ENCODE results near the gene SRC. TPM values are rescaled to one million over a fixed set of nuclear protein-coding genes. Genes with fewer than 3 reads are reported as not detected.
A peak's percentile ranks its signal among the peaks of the same experiment; 100 is the strongest.

SRC gene
- total RNA-seq, 6 experiments from 2014 or later: 22.0 to 35.6 (median 24.6) TPM

DNA sequence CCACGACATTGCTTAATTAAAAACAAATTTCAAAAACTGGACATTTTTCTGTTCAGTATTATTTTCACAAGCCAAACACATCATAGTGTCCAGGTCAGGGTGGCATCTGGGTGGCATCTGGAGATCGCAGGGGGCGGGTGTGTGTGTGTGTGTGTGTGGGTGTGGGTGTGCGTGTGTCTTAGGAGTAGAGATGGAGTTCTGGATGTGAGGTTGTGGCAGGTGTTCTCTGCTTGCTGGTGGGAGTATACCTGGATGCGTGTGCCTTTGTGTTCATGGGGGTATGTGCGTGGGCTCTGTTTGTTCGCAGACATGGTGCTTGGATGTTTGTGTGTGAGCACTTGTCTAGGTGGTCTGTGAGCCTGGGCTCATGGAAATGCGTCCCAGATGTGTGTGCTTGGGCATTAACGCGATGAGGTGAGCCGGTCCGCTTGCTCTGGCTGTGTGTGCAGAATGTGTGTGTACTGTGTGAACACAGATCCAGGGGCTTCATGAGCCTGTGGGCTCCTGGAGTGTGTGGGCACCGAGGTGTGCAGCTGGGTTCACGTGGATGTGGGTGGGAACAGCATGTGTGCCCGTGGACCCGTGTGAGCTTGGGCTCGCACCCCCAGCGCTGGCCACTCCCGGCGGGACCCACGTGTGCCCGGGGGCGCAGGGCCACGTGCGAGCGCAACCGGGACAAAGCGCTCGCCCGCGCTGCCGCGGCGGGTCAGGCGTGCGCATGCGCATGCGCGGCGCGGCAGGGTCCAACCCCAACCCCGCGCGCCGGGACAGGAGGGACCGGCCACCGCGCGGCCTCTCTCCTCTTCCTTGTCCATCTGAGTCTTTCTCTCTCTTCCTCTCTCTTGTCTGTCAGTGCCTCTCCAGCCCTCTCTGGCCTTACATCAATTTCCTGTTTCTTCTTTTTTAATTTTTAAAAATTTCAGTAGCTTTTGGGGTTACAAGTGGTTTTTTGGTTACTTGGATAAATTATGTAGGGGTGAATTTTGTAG, 60.4 kb downstream of the SRC start:
- peak overlapping the region; percentile 74 for H3K4me3 Mint-ChIP-seq
- no peak for DNase-seq
- peaks cover 31% of the 10 kb centered on the region for H3K4me1 Mint-ChIP-seq (ENCODE audit: low read depth)
- no peaks in the 10 kb centered on the region for H3K36me3 Mint-ChIP-seq (ENCODE audit: low read depth)
- TF ChIP-seq, protein P1, sequence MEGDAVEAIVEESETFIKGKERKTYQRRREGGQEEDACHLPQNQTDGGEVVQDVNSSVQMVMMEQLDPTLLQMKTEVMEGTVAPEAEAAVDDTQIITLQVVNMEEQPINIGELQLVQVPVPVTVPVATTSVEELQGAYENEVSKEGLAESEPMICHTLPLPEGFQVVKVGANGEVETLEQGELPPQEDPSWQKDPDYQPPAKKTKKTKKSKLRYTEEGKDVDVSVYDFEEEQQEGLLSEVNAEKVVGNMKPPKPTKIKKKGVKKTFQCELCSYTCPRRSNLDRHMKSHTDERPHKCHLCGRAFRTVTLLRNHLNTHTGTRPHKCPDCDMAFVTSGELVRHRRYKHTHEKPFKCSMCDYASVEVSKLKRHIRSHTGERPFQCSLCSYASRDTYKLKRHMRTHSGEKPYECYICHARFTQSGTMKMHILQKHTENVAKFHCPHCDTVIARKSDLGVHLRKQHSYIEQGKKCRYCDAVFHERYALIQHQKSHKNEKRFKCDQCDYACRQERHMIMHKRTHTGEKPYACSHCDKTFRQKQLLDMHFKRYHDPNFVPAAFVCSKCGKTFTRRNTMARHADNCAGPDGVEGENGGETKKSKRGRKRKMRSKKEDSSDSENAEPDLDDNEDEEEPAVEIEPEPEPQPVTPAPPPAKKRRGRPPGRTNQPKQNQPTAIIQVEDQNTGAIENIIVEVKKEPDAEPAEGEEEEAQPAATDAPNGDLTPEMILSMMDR (IDR thresholded peaks at IDR 0.05): no peak
- H3K27me3 Mint-ChIP-seq (ENCODE audit: insufficient read depth): peaks cover 29% of the 10 kb centered on the region
- H3K9me3 Mint-ChIP-seq: no peaks in the 10 kb centered on the region
- H3K27ac Mint-ChIP-seq: peak overlapping the region; percentile 42

DNA sequence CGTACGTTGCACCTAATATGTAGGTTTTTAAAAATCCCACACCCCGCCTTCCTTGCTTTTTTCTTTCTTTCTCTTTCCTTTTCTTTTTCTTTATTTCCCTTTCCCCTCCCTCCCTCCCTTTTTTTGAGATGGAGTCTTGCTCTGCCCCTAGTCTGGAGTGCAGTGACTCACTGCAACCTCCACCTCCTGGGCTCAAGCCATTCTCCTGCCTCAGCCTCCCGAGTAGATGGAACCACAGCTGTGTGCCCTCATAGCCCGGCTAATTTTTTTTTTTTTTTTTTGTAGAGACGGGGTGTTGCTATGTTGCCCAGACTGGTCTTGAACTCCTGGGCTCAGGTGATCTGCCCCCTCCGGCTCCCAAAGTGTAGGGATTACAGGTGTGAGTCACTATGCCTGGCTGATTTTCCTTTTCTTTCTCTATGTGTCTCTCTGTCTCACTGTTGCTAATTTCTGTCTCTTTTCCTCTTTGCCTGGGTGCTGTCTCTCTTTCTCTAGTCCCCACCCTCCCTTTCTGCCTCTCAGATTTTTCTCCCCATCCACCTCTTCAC, 61.2 kb downstream of the SRC start:
- no peak for DNase-seq
- Mint-ChIP-seq H3K9me3 (no peaks in the 10 kb centered on the region), H3K27ac (peak overlapping the region; percentile 15; the same call in 1 of the 2 replicates), H3K4me1 (ENCODE audit: low read depth) (peaks cover 31% of the 10 kb centered on the region), H3K36me3 (ENCODE audit: low read depth) (no peaks in the 10 kb centered on the region), H3K4me3 (peak overlapping the region; percentile 66), H3K27me3 (ENCODE audit: insufficient read depth) (peaks cover 29% of the 10 kb centered on the region)
- TF ChIP-seq, protein P1 (IDR thresholded peaks at IDR 0.05): no peak

DNA sequence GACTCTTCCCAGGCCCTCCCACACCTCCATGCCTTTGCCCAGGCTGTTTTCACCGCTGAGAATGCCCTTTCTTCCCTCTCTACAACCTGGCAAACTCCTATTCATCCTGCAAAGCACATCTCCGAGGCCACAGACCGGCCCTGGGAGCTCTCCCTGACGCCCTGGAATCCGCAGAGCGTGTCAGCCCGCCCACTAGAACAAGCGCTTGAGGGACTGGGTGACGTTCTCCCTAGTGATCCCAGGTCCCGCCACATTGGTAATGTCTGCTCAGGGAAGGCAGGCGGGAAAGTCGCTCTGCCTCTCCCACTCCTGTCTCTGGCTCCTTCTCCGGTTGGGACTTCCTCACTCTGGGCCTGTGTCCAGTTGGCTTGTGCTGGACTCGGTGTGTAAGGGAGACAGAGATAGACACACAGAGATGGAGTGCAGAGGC, 61.6 kb downstream of the SRC start:
- Mint-ChIP-seq H3K4me1 (ENCODE audit: low read depth) (peaks cover 31% of the 10 kb centered on the region), H3K36me3 (ENCODE audit: low read depth) (no peaks in the 10 kb centered on the region), H3K27me3 (ENCODE audit: insufficient read depth) (peaks cover 29% of the 10 kb centered on the region), H3K9me3 (no peaks in the 10 kb centered on the region), H3K4me3 (peak overlapping the region; percentile 65), H3K27ac (peak overlapping the region; percentile 15)
- peak; percentile 16 for DNase-seq
- TF ChIP-seq, protein P1 (IDR thresholded peaks at IDR 0.05): no peak

DNA sequence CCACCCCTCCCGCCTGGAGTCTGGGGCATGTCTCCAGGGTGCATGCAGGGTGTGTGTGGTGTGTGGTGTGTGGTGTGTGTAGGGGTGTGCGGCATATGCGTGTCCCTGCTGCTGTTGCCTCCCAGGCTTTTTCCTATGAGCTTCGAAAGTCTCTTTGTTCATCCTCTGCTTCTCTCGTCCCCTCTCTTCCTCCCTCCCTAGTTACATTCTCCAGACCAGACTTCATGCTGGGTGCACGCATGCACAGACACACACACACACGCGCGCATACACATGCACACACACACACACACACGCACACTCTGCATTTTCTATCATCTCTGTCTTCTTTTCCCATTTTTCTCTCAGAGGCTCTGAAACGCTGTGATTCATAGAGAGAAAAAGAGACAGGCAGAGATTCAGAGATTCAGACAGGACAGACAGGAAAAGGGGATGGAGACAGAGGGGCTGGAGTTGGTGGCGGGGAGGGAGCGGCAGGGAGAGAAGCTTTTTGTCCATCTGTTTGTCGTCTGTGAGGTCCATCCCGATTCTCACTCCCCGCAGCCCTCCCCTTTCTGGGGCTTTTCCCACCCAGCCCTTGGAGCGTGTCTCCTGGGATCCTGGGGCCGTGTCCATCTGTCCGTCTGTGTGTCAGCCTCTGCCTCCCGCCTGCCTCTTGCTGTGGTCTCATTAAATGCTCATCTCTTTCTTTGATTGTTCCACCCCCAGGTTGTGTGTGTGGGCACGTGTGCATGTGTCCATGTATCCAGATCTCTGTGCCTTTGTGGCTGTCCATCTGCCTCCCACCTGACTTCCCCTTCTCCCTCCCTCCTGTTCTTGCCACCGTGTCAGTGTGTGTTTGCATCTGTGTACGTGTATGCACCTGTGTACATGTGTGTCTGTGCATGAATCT, 62.6 kb downstream of the SRC start:
- DNase-seq: no peak
- peaks cover 29% of the 10 kb centered on the region for H3K27me3 Mint-ChIP-seq (ENCODE audit: insufficient read depth)
- TF ChIP-seq, protein P1 (IDR thresholded peaks at IDR 0.05): no peak
- no peaks in the 10 kb centered on the region for H3K9me3 Mint-ChIP-seq
- peak overlapping the region; percentile 4; the same call in 1 of the 2 replicates for H3K4me3 Mint-ChIP-seq
- H3K4me1 Mint-ChIP-seq (ENCODE audit: low read depth): peaks cover 31% of the 10 kb centered on the region
- H3K27ac Mint-ChIP-seq: no peak overlapping the region; the same call in 1 of the 2 replicates
- no peaks in the 10 kb centered on the region for H3K36me3 Mint-ChIP-seq (ENCODE audit: low read depth)
